ENCODE measurements around the gene NUDT4B. TPM values are rescaled to one million over a fixed set of nuclear protein-coding genes. Genes with fewer than 3 reads are reported as not detected.
"Not testable (repeated sequence)": the region's sequence is repeated elsewhere in the genome, so short reads cannot be mapped to it uniquely, and the experiment has no call there.

The NUDT4B gene
- total RNA-seq, 3 donors from 2014 or later = 0.96 to 1.5 TPM; not detected in 1

GRCh38 chr1:148759749-148760148 is 11.2 kb downstream of the NUDT4B start:
- not testable (repeated sequence) for DNase-seq; H3K4me3 Mint-ChIP-seq; H3K9me3 Mint-ChIP-seq; H3K36me3 Mint-ChIP-seq (ENCODE audit: insufficient read depth); H3K4me1 Mint-ChIP-seq (ENCODE audit: low read depth); H3K27me3 Mint-ChIP-seq (ENCODE audit: low read depth)
- peak in 1 of 2 donors; percentile 37 for ATAC-seq

- not testable (repeated sequence) for H3K27me3 Mint-ChIP-seq (ENCODE audit: low read depth); H3K4me1 Mint-ChIP-seq (ENCODE audit: low read depth); H3K9me3 Mint-ChIP-seq; DNase-seq; H3K36me3 Mint-ChIP-seq (ENCODE audit: insufficient read depth); H3K4me3 Mint-ChIP-seq; ATAC-seq
Observed at GRCh38 chr1:148760206-148760605, 11.6 kb downstream of the NUDT4B start.

GRCh38 chr1:148761360-148761759 is 12.8 kb downstream of the NUDT4B start:
- not testable (repeated sequence) for H3K27me3 Mint-ChIP-seq (ENCODE audit: low read depth); DNase-seq; H3K36me3 Mint-ChIP-seq (ENCODE audit: insufficient read depth); ATAC-seq; H3K4me3 Mint-ChIP-seq; H3K9me3 Mint-ChIP-seq; H3K4me1 Mint-ChIP-seq (ENCODE audit: low read depth)

GRCh38 chr1:148765238-148766019 is 16.9 kb downstream of the NUDT4B start:
- not testable (repeated sequence) for H3K27me3 Mint-ChIP-seq (ENCODE audit: low read depth); DNase-seq; H3K4me3 Mint-ChIP-seq; H3K36me3 Mint-ChIP-seq (ENCODE audit: insufficient read depth); ATAC-seq; H3K4me1 Mint-ChIP-seq (ENCODE audit: low read depth); H3K9me3 Mint-ChIP-seq

GRCh38 chr1:148768541-148768940 is 20.0 kb downstream of the NUDT4B start:
- H3K27me3 Mint-ChIP-seq (ENCODE audit: low read depth); H3K9me3 Mint-ChIP-seq; DNase-seq; ATAC-seq; H3K4me3 Mint-ChIP-seq; H3K4me1 Mint-ChIP-seq (ENCODE audit: low read depth); H3K36me3 Mint-ChIP-seq (ENCODE audit: insufficient read depth): not testable (repeated sequence)

- not testable (repeated sequence) for H3K4me1 Mint-ChIP-seq (ENCODE audit: low read depth); ATAC-seq; H3K36me3 Mint-ChIP-seq (ENCODE audit: insufficient read depth); H3K9me3 Mint-ChIP-seq; DNase-seq; H3K4me3 Mint-ChIP-seq; H3K27me3 Mint-ChIP-seq (ENCODE audit: low read depth)
Observed at GRCh38 chr1:148769495-148769894, 20.9 kb downstream of the NUDT4B start.

- not testable (repeated sequence) for DNase-seq; H3K36me3 Mint-ChIP-seq (ENCODE audit: insufficient read depth); H3K4me1 Mint-ChIP-seq (ENCODE audit: low read depth); H3K4me3 Mint-ChIP-seq; H3K27me3 Mint-ChIP-seq (ENCODE audit: low read depth); H3K9me3 Mint-ChIP-seq; ATAC-seq
Observed at GRCh38 chr1:148773690-148774089, 25.1 kb downstream of the NUDT4B start.

- not testable (repeated sequence) for DNase-seq; H3K27me3 Mint-ChIP-seq (ENCODE audit: low read depth); H3K4me3 Mint-ChIP-seq; H3K36me3 Mint-ChIP-seq (ENCODE audit: insufficient read depth); H3K9me3 Mint-ChIP-seq; H3K4me1 Mint-ChIP-seq (ENCODE audit: low read depth); ATAC-seq
Observed at GRCh38 chr1:148774102-148774501, 25.5 kb downstream of the NUDT4B start.

GRCh38 chr1:148775263-148775662 is 26.7 kb downstream of the NUDT4B start:
- not testable (repeated sequence) for H3K4me3 Mint-ChIP-seq; ATAC-seq; H3K36me3 Mint-ChIP-seq (ENCODE audit: insufficient read depth); H3K9me3 Mint-ChIP-seq; H3K4me1 Mint-ChIP-seq (ENCODE audit: low read depth); H3K27me3 Mint-ChIP-seq (ENCODE audit: low read depth); DNase-seq

GRCh38 chr1:148777649-148778048 is 29.1 kb downstream of the NUDT4B start:
- not testable (repeated sequence) for H3K27me3 Mint-ChIP-seq (ENCODE audit: low read depth); H3K9me3 Mint-ChIP-seq; DNase-seq; H3K36me3 Mint-ChIP-seq (ENCODE audit: insufficient read depth); ATAC-seq; H3K4me3 Mint-ChIP-seq; H3K4me1 Mint-ChIP-seq (ENCODE audit: low read depth)

- ATAC-seq; H3K9me3 Mint-ChIP-seq; H3K4me3 Mint-ChIP-seq; H3K27me3 Mint-ChIP-seq (ENCODE audit: low read depth); H3K36me3 Mint-ChIP-seq (ENCODE audit: insufficient read depth); H3K4me1 Mint-ChIP-seq (ENCODE audit: low read depth); DNase-seq: not testable (repeated sequence)
Observed at GRCh38 chr1:148780404-148780803, 31.8 kb downstream of the NUDT4B start.

- H3K9me3 Mint-ChIP-seq, ATAC-seq: not testable (repeated sequence)
Observed at GRCh38 chr1:148791543-148792099, 43.0 kb downstream of the NUDT4B start.

GRCh38 chr1:148793762-148794332 is 45.3 kb downstream of the NUDT4B start:
- ATAC-seq = not testable (repeated sequence)

More at GRCh38 chr1:148791543-148792099, 43.0 kb downstream of the NUDT4B start:
- not testable (repeated sequence) for DNase-seq; H3K27me3 Mint-ChIP-seq (ENCODE audit: low read depth); H3K4me1 Mint-ChIP-seq (ENCODE audit: low read depth); H3K36me3 Mint-ChIP-seq (ENCODE audit: insufficient read depth); H3K4me3 Mint-ChIP-seq

More at GRCh38 chr1:148793762-148794332, 45.3 kb downstream of the NUDT4B start:
- H3K36me3 Mint-ChIP-seq (ENCODE audit: insufficient read depth); H3K4me3 Mint-ChIP-seq; H3K9me3 Mint-ChIP-seq; H3K27me3 Mint-ChIP-seq (ENCODE audit: low read depth); DNase-seq; H3K4me1 Mint-ChIP-seq (ENCODE audit: low read depth): not testable (repeated sequence)

Measured in activated T-cell treated with anti-CD3 and anti-CD28 coated beads, Interleukin-2, amount 50 U/mL, for 4 hours (primary cell).